Right renal cortex interstitium (tissue), 3 donors: ENCODE measurements around the gene STPG1. TPM values are rescaled to one million over a fixed set of nuclear protein-coding genes. Genes with fewer than 3 reads are reported as not detected.
A peak's percentile ranks its signal among the peaks of the same experiment; 100 is the strongest.

Experiments
- DNase-seq, 3 donors: peaks; one replicate each; pipeline ENCODE4 v3.0.0-alpha.2; 2013; ENCODE audit warnings: low read depth in 3 of 3, low spot score in 2 of 3
- polyA plus RNA-seq, 3 donors: library from polyadenylated mRNA; unstranded; fragments of 120-200 nt; gene quantifications; one replicate each; pipeline ENCODE4 v1.2.1, GENCODE V29; 2013; ENCODE audit not compliant: insufficient read length in 3 of 3

The STPG1 gene
- polyA plus RNA-seq, 3 donors, result 11.3 to 13.4 (median 12.4) TPM

DNA sequence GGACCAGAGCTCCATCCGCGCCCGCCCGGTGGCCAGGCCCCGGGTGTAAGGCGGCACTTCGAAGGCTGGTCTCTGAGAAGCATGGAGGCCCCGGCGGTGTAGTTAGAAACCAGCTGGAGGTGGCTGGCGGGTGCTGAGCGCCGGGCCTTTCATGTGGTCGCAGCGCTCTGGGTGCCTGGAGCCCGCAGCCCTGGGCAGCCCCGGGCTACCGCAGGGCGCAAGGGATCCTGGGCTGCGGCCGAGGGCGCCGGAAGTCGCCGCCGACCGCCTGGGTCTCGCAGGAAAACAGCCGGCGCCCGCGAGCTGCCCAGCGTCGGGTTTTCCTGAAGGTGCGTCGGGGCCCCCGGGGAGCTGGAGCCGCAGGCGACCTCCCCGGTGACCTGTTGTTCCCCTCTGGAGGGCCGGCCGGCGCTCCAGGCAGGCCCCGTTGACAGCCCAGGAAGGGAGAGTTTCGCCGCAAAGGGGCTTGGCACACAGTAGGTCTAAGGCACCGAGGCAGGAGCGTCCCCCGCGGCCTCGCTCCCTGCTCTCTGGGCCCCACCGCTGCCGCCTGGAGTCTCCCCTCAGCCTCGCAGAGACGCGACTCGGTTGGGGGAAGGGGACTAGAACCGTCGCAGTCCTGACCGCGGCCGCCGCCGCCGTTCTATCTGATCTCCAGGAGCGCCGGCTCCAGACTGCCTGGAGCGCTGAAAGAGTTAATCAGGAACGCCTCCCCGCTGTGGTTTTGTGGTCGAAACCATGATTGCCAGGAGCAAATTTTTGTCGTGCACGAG is 91.7 kb downstream of the STPG1 start:
- peak in 1 of 3 donors; percentile 36 for DNase-seq

DNA sequence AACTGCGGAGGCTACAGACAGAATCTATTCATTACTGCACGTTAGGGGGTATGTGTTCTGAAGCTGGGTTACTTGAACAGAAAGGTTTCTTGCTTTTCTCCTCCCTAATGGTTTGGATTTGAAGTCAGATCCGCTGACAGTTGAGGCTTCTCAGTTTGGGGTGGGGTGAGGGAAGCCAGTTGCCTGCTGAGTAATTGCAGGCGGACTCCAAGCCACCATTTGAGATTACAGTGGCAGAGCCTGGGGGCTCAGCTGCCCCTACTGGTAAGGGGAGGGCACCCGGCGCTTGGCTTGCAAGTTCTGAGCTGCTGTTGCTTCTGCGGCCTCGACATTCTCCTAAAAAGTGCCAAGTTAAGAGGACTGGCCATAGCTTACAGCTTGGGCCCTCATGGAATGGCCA is 92.5 kb downstream of the STPG1 start:
- no peak for DNase-seq

DNA sequence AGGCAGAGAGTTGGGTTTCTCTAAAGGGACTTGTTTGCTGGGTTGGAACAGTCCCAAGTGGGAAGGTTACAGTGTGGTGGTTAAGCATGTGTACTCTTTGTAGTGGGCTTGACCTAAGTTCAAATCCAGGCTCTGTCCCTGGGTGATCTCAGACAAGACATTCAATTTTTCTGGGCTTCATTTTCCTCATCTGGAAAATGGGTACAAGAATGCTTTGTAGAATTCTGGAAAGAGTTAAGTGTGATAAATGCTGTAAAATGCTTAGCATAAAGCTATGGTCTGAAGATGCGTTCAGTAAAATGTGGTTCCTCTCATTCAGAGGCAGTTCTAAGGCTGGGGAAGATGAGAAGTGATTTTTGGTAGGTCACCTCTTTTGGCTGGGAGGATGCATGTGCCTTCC is 93.6 kb downstream of the STPG1 start:
- DNase-seq, result no peak

DNA sequence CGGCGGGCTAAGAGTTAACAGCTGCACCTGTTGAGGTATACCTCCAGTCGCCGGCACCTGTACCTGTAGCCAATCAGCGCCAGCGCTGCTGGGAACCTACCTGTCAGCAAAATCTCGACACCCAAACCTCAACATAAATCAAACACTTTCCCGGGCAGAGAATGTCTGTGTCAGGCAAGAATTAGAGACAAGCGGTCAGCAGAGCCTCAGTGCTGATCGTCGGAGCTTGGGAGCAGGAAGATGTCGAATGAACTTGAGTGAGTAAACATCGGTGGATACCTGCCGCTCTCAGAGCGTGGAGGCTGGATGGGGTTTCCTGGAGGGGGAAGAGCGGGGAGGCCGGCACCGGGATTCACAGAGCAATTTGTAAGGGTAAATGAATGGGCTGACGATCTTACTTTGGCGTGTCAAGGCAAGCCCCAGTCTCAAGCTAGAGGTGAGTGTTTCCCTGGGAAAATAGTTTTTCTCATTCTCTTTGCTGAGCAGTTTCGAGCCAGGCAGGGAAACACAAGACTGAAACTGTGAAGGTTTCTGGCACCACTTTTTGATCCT is 94.2 kb downstream of the STPG1 start, which contains the start of gene GRHL3:
GRHL3 (plus strand) TSS at position 46 of the 552 bp plus-strand sequence; CDS start at position 241, 195 bp downstream.
- peak in 1 of 3 donors; percentile 36 for DNase-seq

DNA sequence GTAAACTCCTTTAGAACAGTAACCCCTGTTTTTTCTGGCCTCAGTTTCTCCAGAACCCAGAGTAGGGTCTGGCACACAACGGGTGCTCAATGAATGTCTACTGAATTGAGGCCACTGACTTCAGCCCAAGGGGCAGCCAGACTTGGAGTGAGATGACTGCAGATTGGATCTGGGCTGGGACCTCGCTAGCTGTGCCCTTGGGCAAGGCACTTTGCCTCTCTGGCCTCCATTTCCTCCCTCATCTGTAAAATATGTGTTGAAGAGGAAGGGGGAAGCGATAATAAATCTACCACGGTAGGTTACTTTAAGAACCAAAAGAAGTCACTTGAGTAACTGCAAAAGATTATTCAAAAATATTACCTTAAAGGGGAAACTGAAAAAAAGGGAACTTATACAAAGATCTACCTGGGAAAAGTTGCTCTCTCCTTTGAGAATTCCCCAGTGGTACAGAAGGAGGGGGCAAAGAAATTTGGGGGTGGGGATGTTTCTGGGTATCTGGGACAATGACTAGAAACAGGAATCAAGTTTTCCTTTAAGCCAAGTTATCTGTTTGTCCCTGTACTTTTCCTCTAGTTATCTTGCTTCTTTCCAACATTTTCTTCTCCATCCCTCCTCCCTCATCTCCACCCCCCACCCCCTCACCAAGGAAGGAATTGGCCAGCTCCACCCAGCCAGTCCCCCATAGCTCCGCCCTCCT is 94.8 kb downstream of the STPG1 start:
- DNase-seq, result no peak

DNA sequence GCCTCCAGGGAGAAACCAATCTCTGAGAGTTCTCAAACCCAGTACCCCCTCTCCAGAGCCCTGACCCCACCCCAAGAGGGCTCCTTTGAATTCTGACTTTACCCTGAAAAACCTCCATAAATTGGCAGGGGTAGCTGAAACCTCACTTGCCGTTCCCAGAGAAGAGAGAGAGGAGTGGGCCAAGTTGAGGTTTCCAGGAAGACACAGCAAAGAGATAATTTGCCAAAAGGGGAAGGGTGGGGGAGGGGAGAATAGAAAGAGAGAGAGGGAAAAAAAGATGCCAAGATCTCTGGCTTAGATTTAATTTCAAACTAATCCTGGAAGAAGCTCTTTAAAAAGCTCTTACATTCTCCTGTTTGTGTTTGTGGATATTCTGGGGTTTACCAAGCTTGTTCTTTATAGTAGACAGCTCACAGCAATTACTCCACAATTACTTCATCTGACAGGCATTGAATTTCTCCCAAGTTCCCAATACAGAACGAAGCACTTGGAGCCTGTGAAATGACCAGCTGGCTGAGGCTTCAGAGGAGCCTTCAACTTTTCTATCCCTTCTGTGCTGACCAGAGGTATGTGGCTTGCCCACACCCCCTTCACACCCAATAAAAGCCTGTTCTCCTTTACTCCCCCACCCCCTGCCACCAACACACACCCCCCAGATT is 95.5 kb downstream of the STPG1 start:
- DNase-seq, result no peak

DNA sequence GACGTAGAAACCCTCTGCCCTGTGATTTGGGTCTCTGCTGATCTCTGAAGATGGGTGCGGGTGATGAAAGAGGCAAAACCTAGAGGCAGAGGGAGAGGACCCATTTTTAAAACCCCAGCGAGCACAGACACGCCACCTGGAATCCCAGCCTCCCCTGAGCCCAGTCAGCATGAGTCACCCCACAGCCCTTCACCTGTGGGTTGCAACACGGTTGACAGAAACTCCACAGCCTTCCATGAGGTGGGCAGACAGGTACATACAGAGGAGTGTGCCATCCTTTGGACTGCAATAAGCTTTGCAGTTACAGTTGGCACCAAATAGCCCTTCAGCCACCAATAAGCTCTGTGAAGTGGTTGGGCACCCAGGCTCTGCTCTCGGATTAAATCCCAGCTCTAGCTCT is 96.5 kb downstream of the STPG1 start:
- DNase-seq, result no peak

DNA sequence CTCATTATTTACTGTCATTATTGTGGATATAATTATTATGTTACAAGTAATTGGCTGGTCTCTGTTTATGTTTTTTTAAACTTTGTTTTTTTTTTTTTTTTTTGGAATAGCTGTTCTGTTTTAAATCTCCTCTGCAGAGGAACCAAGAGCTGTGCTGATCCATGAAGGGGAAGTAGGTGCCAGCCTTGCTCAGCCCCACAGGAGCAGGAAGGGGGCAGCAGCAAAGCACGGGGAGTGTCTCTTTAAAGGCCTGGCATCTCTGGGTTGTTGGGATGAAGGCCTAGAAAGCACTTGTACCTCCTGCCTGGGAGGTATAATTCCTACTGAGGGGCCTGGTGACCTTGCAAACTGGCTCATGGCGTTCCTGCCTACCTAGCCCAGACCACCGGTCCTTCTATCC is 96.9 kb downstream of the STPG1 start:
- no peak for DNase-seq

DNA sequence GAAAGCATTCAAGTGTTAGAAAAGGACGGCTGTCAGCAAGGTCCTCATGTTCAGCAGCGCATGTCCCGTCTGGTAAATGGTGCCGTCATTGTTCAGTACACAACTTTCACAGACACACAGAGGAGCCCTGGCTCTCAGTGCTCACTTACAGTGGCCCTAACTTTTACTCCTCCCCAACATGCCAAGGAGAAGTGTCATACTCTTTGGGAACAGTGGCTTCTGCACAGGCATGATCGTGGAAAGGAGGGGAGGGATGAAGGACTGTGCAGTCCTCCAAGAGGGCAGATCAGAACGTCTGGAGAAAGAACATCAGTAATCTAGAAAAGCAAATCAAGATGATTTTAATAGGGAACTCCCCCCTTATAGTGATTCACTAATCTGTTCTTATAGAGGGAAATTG is 98.2 kb downstream of the STPG1 start:
- no peak for DNase-seq

DNA sequence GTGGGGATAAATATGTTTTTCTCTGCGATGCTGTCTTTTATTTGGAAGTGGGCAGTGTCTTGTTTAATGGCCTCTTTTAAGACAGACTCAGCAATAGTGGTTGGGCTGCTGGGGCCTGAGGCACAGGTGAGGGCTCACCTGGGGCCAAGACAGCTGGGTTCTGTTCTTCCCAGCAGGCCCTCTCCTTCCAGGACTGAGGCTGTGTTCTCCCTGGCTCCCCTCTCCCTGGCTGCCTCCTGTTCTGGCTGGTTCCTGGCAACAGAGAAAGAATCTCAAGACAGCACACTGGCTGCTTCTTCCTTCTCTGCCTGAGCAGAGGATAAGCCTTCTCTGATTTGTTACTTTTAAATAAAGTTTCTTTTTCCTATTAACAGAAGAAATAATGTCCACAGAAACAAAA is 101.8 kb downstream of the STPG1 start:
- DNase-seq, result no peak

DNA sequence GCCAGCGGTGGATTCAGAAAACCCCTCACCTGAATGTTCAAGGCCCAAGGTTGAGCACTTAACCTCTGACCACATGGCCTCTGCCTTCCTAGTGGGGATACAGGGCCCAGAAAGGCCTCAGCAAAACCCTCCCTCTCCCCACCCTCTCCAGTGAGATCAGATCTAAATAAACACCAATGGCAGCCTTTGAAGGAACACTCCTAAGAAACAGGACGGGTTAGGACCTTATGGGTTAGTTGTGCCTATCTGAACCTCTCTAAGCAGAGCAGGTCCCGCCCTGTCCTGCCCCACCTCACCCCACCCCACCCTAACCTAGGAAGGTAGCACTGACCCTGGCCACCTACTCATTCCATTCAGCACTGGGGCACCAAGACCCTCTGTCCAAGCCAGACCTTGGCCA is 102.3 kb downstream of the STPG1 start:
- DNase-seq, result no peak

DNA sequence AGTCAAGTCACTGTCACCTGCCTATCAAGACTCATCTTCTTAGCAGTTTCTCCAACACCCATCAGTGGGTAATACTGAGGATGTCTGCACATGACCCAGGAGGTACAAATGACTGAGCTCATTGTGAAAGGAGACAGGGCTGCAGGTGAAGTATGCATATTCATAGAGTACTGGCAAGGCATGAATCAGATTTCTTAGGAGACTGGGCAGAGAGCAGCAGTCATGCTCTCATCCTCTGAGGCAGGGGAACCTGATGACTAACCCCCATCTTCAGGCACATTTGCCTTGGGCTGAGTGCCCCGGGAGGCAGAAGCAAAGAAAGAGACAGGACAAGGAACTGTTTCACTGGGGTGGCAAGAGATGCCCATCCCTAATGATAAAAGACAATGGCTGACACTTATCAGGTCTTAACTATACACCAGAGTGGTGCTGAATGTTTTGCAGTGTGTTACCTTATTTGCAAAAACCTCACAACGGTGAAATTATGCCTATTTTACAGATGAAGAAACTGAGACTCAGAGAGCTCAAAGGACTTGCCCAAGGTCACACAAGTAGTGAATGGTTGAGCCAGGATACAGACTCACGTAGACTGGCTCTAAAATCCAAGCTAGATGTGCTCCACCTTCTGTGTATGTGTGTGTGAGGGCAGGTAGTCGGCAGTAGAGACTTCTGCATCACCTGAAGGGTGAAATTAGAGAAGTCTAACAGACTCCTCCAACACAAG is 103.7 kb downstream of the STPG1 start:
- DNase-seq, result no peak

DNA sequence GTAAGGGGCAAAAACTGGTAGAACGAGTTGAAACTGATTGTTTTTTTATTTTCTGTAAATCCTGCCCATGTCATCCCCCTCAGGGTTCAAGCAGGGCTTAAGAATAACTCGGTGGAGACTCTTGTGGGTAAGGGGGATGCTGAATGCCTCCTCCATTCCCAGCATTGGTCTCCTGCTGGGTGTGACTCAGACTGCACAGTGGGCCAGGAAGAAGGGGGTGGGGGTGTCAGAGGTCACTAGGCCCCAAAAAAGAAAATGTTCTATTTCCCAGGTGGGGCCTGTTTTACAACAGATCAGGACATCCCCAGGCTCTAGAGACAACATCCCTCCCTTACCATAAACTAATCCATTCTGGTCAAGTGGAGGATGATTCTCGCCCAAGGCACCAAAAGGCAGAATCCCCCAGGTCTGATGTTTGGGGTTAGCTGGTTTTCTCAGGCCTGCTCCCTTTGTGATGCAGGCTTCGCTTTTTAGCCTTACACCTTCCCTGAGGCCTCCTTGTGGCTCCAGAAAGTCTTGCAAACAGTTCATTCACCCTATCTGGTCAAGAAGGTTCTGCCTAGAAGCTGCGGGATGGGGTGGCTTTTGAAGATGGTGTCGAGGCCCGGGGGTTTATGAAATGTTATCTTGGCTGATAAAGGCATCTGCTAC is 105.1 kb downstream of the STPG1 start:
- DNase-seq, result no peak

Other genes with a start within 250 kb of the STPG1 start
- gene IFNLR1, start 226.5 kb downstream of the STPG1 start, polyA plus RNA-seq, result 1 to 10 TPM; 3.9 to 4.3 (median 4.1) TPM
- 1 to 10 TPM in 2 of 3 donors, under 1 TPM in 1; 0.98 to 5.6 (median 3.6) TPM for gene GRHL3, start 94.4 kb downstream of the STPG1 start, polyA plus RNA-seq
- 10 to 100 TPM; 21.5 to 24.3 (median 23.1) TPM for gene NIPAL3, start 2.0 kb upstream of the STPG1 start, polyA plus RNA-seq
- gene RCAN3, start 89.1 kb upstream of the STPG1 start, polyA plus RNA-seq, result 10 to 100 TPM in 2 of 3 donors, 1 to 10 TPM in 1; 8.6 to 10.9 (median 10.9) TPM
- gene NCMAP, start 142.3 kb upstream of the STPG1 start, polyA plus RNA-seq, result under 1 TPM; 0.58 to 0.87 (median 0.71) TPM
- gene SRRM1, start 229.5 kb upstream of the STPG1 start, polyA plus RNA-seq, result 100 to 1,000 TPM; 105 to 138 (median 119) TPM